Astrocyte of the spinal cord (primary cell): Measurements from ENCODE around the gene DGKD.

Experiments used
- DNase-seq: peaks from one replicate; pipeline ENCODE4 v3.0.0; 2011; ENCODE audit warnings: low read depth, low spot score
- H3K4me3 ChIP-seq: 2 replicates; pipeline ENCODE4 v1.5.1; 2011; ENCODE audit warnings: low read depth, mild to moderate bottlenecking, low read length, moderate library complexity
- in situ Hi-C: cut with HindIII; loops from 2 replicates; pipeline ENCODE4 v1.10.0; 2017; ENCODE audit warnings: low sequenced_read_pairs
- TF ChIP-seq, protein P1 (sequence below): IDR thresholded peaks from 2 replicates; pipeline ENCODE4 v1.5.1; 2012; ENCODE audit warnings: low read depth, mild to moderate bottlenecking, low read length, inconsistent platforms

DGKD gene

DNA sequence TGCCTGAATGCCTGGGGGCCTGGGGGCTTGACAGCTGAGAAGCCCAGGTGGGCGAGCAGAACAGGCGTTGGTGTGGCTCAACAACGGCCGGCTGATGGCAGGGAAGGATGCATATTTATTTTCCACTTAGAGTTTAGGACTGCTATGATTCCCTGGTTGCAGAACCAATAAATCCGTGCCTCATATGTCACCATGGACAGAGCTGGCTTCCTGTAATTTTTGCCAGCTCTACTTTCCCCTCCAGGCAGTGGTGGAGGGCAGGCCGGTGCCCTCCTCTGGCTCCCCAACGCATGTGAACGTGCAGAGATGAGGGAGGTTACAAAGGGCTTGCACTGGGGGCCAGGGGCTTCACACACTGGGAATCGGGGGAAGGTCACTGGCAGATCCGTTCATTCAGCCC lies 28.5 kb upstream of the DGKD start:
- TF ChIP-seq, protein P1, sequence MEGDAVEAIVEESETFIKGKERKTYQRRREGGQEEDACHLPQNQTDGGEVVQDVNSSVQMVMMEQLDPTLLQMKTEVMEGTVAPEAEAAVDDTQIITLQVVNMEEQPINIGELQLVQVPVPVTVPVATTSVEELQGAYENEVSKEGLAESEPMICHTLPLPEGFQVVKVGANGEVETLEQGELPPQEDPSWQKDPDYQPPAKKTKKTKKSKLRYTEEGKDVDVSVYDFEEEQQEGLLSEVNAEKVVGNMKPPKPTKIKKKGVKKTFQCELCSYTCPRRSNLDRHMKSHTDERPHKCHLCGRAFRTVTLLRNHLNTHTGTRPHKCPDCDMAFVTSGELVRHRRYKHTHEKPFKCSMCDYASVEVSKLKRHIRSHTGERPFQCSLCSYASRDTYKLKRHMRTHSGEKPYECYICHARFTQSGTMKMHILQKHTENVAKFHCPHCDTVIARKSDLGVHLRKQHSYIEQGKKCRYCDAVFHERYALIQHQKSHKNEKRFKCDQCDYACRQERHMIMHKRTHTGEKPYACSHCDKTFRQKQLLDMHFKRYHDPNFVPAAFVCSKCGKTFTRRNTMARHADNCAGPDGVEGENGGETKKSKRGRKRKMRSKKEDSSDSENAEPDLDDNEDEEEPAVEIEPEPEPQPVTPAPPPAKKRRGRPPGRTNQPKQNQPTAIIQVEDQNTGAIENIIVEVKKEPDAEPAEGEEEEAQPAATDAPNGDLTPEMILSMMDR = no peak
- in situ Hi-C loops = no loop called here
- DNase-seq = no peak
- H3K4me3 ChIP-seq = no peak overlapping the region

DNA sequence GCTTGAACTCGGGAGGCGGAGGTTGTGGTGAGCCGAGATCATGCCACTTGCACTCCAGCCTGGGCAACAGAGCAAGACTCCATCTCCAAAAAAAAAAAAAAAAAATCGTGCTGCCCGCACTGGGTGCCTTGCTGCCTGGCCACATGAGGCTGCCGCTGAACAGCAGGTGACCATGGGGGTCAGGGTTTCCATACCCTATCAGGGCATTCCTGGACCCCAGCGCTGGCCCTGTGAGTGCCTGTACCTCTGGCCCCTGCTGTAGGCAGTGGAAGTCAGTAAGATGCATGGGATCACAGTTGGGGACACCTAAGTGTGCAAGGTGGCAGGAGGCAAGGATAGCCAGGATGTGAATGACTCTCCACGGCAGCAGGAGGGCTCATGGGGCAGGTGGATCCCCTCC lies 27.8 kb upstream of the DGKD start:
- no peak for DNase-seq
- H3K4me3 ChIP-seq = no peak overlapping the region
- in situ Hi-C loops = no loop called here
- TF ChIP-seq, protein P1 = no peak

DNA sequence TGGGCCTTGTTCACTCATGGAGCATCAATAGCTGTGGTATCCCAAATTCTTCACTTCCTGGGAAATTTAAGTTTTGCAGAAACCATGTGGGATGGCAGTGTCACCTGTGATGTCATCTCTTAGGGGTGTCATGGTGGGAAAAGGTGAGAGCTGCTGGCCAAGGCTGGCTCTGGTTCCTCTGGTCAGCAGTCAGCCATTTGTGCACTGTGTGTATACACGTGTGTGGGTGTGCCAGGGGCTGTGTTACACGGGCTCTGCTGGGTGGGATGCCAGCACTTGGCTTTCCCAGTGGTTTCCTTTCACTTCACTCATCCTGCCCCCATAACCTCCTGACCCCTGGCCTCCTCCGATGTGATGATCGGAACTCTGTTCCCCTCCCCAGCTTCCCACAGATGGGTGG lies 25.4 kb upstream of the DGKD start:
- DNase-seq = no peak
- TF ChIP-seq, protein P1 = no peak
- in situ Hi-C loops = no loop called here
- H3K4me3 ChIP-seq = no peak overlapping the region

DNA sequence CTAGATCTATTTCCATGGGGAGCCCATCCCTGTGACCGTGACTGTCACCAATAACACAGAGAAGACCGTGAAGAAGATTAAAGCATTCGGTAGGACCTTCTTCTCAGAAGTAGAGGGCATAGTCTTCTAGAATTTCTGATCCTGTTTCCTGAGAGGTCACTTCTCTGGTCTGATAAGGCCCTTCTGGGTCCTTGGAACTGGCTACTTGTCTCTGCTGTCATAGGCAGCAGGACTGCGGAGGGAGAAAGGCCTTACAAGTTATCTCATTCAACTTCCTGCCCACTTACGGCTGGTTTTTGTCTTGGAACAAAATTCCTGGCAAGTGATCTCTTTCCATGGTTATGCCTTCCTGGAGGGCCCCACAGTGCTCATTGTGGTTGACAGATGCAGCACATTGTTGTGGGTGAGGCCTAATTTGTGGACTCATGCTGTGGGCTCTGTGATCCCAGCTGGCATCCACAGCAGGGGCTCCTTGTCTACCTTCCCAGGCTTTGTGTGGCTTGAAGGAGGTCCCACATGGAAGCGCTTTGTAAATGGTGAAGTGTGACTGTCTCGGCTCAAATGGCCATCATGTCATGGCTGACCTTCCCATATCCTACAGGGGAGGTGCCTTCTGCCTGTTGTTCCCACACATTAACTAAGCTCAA lies 24.7 kb upstream of the DGKD start:
- in situ Hi-C loops = no loop called here
- TF ChIP-seq, protein P1 = no peak
- peak; percentile 50 for DNase-seq
- H3K4me3 ChIP-seq = no peak overlapping the region

DNA sequence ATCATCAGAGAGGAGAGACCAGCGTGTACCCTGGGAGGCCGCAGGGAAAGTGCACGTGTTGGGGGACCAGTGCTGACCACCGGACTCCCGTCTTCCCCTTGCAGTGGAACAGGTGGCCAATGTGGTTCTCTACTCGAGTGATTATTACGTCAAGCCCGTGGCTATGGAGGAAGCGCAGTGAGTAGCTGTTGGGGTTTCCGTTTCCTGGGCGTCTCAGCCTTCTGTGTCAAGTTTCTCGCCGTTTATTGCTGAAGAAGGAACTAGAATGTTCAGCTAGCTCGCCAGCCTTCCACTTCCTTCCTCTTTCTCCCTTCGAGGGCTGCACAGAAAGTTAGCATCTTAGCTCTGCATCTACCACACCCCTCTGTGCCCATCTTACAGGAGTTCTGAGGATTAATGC lies 22.8 kb upstream of the DGKD start:
- in situ Hi-C loops = no loop called here
- TF ChIP-seq, protein P1 = no peak
- no peak for DNase-seq
- no peak overlapping the region for H3K4me3 ChIP-seq

DNA sequence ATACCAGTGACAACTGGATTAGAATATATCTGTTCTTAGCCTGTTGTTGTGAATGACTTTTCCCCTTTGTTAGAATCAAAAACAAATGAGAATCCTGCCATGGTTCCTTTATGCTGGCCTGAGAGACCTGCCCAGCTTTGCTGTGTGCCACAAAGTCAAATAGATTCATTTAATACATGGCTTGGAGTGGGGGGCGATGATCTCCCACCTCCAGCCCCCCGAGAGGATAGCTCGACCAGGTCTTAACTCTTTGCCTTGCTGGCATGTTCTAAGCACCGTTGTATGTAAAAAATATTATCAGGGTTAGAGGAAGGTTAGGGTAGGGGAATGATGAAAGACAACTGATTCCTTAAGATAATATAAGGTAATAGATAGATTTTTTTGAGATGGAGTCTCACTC lies 22.2 kb upstream of the DGKD start:
- H3K4me3 ChIP-seq = no peak overlapping the region

More for the DNA sequence above, 22.2 kb upstream of the DGKD start:
- in situ Hi-C loops = no loop called here
- TF ChIP-seq, protein P1 = no peak
- DNase-seq = no peak
